GM12878 (cell line): ENCODE data around the gene PFKM. TPM values are rescaled to one million over a fixed set of nuclear protein-coding genes. Genes with fewer than 3 reads are reported as not detected.

ENCODE experiments used
- ATAC-seq: fragments of 200-7000 bp; cut with Tn5 transposase; 3 replicates; pipeline ENCODE4 v1.9.1; 2020; ENCODE audit warnings: mild to moderate bottlenecking, moderate library complexity
- BruUV-seq: library from RNA; stranded (reverse); fragments of 400-500 nt; replicated peaks from 2 replicates; lab custom pipeline; 2021; lab: Mats Ljungman, UMichigan
- CTCF ChIA-PET: fragments of 300-600 bp; sonication (Branson Sonifier 250); formaldehyde crosslinking; extraction: SDS; loops from one replicate; lab custom pipeline; 2021; ENCODE audit warnings: inconsistent platforms; lab: Yijun Ruan, JAX
- POLR2A ChIA-PET: fragments of 350-600 bp; formaldehyde crosslinking; extraction: SDS; loops from one replicate; lab custom pipeline; 2021; ENCODE audit warnings: inconsistent platforms; lab: Charles Lee
- RAD21 ChIA-PET: fragments of 300-600 bp; sonication (Branson Sonifier 250); formaldehyde crosslinking; loops from one replicate; lab custom pipeline; 2023; ENCODE audit warnings: antibody characterized with exemption; ENCODE audit not compliant: unreplicated experiment; lab: Charles Lee
- SMC1A ChIA-PET: fragments of 300-600 bp; sonication (Branson Sonifier 250); formaldehyde crosslinking; loops from one replicate; lab custom pipeline; 2023; ENCODE audit not compliant: unreplicated experiment, uncharacterized antibody; lab: Charles Lee
- DNase-seq: peaks from one replicate; pipeline ENCODE4 v3.0.0-alpha.2; 2011; ENCODE audit warnings: low read depth, low spot score
- FAIRE-seq: peaks from 3 replicates; lab custom pipeline; 2011; peaks lifted over from hg19 to GRCh38; lab: Jason Lieb, UNC
- H2AFZ ChIP-seq: 2 replicates; pipeline ENCODE4 v1.6.0; 2011; ENCODE audit warnings: low read depth, low read length, control low read depth; ENCODE audit not compliant: control insufficient read depth
- H3K27ac ChIP-seq: 2 replicates; pipeline ENCODE4 v1.5.1; 2011; ENCODE audit warnings: control low read depth; ENCODE audit not compliant: control insufficient read depth, insufficient read depth
- H3K27me3 ChIP-seq, 2 experiments: replicated peaks in 1 of 2; 2 replicates each; pipeline versions ENCODE4 v1.6.0 to v1.6.1; 2011; ENCODE audit warnings: low read length in 1 of 2; ENCODE audit not compliant: control insufficient read depth in 2 of 2, insufficient read depth in 2 of 2
- H3K36me3 ChIP-seq, 2 experiments: 2 replicates each; pipeline ENCODE4 v1.5.1; 2011; ENCODE audit warnings: low read length in 1 of 2; ENCODE audit not compliant: control insufficient read depth in 2 of 2, insufficient read depth in 2 of 2
- H3K4me1 ChIP-seq: 2 replicates; pipeline ENCODE4 v1.6.1; 2011; ENCODE audit warnings: mild to moderate bottlenecking, low read length, moderate library complexity, mixed read lengths; ENCODE audit not compliant: control insufficient read depth, insufficient read depth
- H3K4me2 ChIP-seq: 2 replicates; pipeline ENCODE4 v1.6.0; 2011; ENCODE audit warnings: control low read depth; ENCODE audit not compliant: control insufficient read depth, insufficient read depth
- H3K4me3 ChIP-seq: fragments of 200-600 bp; sonication (generic); 2 replicates; pipeline ENCODE4 v1.5.1; 2016
- H3K79me2 ChIP-seq: 2 replicates; pipeline ENCODE4 v1.6.0; 2011; ENCODE audit warnings: low read length; ENCODE audit not compliant: control insufficient read depth, insufficient read depth
- H3K9ac ChIP-seq: 2 replicates; pipeline ENCODE4 v1.8.0; 2011; ENCODE audit warnings: low read length, control low read depth, mixed read lengths; ENCODE audit not compliant: control insufficient read depth, insufficient read depth
- H3K9me3 ChIP-seq: replicated peaks from 3 replicates; pipeline ENCODE4 v1.5.1; 2011; ENCODE audit warnings: mild to moderate bottlenecking, low read length; ENCODE audit not compliant: control insufficient read depth, insufficient read depth
- H4K20me1 ChIP-seq: 2 replicates; pipeline ENCODE4 v1.6.0; 2011; ENCODE audit not compliant: control insufficient read depth, insufficient read depth
- WGBS: methylation state at CpG from one replicate; pipeline ENCODE4 v1.1.6; 2016; ENCODE audit warnings: low lambda C conversion rate; ENCODE audit not compliant: insufficient replicate concordance, insufficient coverage; ENCODE audit errors: missing lambda C conversion rate; 5-methylcytosine and 5-hydroxymethylcytosine counted together
- in situ Hi-C: fragments of 300-500 bp; cut with MboI; formaldehyde crosslinking; loops from 9 replicates; pipeline ENCODE4 v1.14.3; 2018; ENCODE audit warnings: mixed read lengths
- intact Hi-C: fragments of 100-400 bp; cut with micrococcal nuclease; formaldehyde crosslinking; loops from one replicate; pipeline ENCODE4 v1.14.2; 2022; ENCODE audit not compliant: unreplicated experiment
- polyA plus RNA-seq, 11 experiments: library from polyadenylated mRNA; depleted of rRNA in 4 of 11; unstranded in 6 of 11; stranded (reverse) in 5 of 11; fragments of >200 nt; fragmentation: Nextera tagmentation in 4 of 11; fragmentation: Illumina TruSeq in 1 of 11; extraction: Ambion mirVana in 4 of 11; extraction: Trizol in 1 of 11; gene quantifications; 1 replicate in 1 of 11; 2 replicates in 10 of 11; pipeline versions ENCODE4 v1.2.1 to v1.2.3, GENCODE V29; 2011 to 2016; ENCODE audit warnings: inconsistent platforms in 2 of 11, missing spikeins in 2 of 11, low read depth in 1 of 11
- total RNA-seq, 4 experiments: library from RNA; depleted of rRNA in 3 of 4; stranded (reverse); fragments of >200 nt in 3 of 4; fragmentation: Illumina TruSeq in 1 of 4; extraction: Trizol in 1 of 4; gene quantifications; 2 replicates each; pipeline versions ENCODE4 v1.2.1 to v1.2.3, GENCODE V29; 2013 to 2021
- TF ChIP-seq, protein P1 (sequence below): IDR thresholded peaks from 2 replicates; pipeline ENCODE4 v1.6.1; 2012; ENCODE audit warnings: improper control_type of control experiment, low read depth, low read length; ENCODE audit not compliant: insufficient replicate concordance
- TF ChIP-seq, protein P2 (sequence below): fragments of 150-350 bp; IDR thresholded peaks from 2 replicates; pipeline ENCODE4 v1.6.1; 2016; ENCODE audit warnings: low read depth, low read length

Gene PFKM
- total and polyA plus RNA-seq, 10 of the 15 experiments (the other 5 are each of a cell fraction or from before 2014, with no cell fraction given), result 27.6 to 80.0 (median 55.8) TPM

DNA sequence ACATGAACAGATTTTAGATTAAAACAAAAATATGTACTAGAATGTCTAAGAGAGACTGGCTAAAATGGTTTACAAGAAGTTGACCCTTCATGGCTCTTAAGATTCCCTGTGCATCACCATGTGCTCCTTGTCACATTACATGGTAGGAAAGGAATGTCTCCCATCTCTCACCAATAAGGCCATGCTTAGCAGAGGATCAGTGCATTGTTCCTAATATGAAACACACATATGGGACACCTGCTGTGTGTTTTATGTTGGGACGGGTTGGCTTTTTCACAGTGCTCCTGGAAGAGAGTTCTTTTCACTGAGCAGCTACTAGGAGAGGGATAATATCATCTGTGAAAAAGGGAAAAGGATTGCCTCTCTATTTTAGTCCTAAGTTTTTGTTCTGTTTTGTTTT is 9.6 kb downstream of the PFKM start:
- FAIRE-seq (no peak), DNase-seq (no peak), ATAC-seq (no peak)
- Histone ChIP-seq H3K4me3 (no peak overlapping the region), H4K20me1 (no peaks in the 10 kb centered on the region), H3K4me1 (no peaks in the 10 kb centered on the region), H3K27ac (no peak overlapping the region), H3K9me3 (no peaks in the 10 kb centered on the region), H2AFZ (no peak overlapping the region), H3K9ac (no peak overlapping the region), H3K4me2 (no peak overlapping the region), H3K27me3 (no peaks in the 10 kb centered on the region), H3K79me2 (no peaks in the 10 kb centered on the region; the same call in 1 of the 2 replicates), H3K36me3 (peaks cover 13 to 43% of the 10 kb centered on the region in 2 experiments)
- ChIA-PET CTCF (no interaction called here), POLR2A (interaction anchor here (1.0 kb wide), 1 partner anchor 24 kb away, joined by 3 read pairs; no protein-coding TSS in a partner anchor), RAD21 (interaction anchor here (0.7 kb wide), 1 partner anchor 136 kb away, joined by 3 read pairs; no protein-coding TSS in a partner anchor), SMC1A (interaction anchor here (0.7 kb wide), 1 partner anchor 24 kb away, joined by 4 read pairs; no protein-coding TSS in a partner anchor)
- in situ Hi-C loops, result no loop called here
- 94% methylated on average over 1 of the region's 1 CpG for WGBS
- no TSS peak for BruUV-seq
- TF ChIP-seq, protein P1, sequence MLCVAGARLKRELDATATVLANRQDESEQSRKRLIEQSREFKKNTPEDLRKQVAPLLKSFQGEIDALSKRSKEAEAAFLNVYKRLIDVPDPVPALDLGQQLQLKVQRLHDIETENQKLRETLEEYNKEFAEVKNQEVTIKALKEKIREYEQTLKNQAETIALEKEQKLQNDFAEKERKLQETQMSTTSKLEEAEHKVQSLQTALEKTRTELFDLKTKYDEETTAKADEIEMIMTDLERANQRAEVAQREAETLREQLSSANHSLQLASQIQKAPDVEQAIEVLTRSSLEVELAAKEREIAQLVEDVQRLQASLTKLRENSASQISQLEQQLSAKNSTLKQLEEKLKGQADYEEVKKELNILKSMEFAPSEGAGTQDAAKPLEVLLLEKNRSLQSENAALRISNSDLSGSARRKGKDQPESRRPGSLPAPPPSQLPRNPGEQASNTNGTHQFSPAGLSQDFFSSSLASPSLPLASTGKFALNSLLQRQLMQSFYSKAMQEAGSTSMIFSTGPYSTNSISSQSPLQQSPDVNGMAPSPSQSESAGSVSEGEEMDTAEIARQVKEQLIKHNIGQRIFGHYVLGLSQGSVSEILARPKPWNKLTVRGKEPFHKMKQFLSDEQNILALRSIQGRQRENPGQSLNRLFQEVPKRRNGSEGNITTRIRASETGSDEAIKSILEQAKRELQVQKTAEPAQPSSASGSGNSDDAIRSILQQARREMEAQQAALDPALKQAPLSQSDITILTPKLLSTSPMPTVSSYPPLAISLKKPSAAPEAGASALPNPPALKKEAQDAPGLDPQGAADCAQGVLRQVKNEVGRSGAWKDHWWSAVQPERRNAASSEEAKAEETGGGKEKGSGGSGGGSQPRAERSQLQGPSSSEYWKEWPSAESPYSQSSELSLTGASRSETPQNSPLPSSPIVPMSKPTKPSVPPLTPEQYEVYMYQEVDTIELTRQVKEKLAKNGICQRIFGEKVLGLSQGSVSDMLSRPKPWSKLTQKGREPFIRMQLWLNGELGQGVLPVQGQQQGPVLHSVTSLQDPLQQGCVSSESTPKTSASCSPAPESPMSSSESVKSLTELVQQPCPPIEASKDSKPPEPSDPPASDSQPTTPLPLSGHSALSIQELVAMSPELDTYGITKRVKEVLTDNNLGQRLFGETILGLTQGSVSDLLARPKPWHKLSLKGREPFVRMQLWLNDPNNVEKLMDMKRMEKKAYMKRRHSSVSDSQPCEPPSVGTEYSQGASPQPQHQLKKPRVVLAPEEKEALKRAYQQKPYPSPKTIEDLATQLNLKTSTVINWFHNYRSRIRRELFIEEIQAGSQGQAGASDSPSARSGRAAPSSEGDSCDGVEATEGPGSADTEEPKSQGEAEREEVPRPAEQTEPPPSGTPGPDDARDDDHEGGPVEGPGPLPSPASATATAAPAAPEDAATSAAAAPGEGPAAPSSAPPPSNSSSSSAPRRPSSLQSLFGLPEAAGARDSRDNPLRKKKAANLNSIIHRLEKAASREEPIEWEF, result no peak
- TF ChIP-seq, protein P2, sequence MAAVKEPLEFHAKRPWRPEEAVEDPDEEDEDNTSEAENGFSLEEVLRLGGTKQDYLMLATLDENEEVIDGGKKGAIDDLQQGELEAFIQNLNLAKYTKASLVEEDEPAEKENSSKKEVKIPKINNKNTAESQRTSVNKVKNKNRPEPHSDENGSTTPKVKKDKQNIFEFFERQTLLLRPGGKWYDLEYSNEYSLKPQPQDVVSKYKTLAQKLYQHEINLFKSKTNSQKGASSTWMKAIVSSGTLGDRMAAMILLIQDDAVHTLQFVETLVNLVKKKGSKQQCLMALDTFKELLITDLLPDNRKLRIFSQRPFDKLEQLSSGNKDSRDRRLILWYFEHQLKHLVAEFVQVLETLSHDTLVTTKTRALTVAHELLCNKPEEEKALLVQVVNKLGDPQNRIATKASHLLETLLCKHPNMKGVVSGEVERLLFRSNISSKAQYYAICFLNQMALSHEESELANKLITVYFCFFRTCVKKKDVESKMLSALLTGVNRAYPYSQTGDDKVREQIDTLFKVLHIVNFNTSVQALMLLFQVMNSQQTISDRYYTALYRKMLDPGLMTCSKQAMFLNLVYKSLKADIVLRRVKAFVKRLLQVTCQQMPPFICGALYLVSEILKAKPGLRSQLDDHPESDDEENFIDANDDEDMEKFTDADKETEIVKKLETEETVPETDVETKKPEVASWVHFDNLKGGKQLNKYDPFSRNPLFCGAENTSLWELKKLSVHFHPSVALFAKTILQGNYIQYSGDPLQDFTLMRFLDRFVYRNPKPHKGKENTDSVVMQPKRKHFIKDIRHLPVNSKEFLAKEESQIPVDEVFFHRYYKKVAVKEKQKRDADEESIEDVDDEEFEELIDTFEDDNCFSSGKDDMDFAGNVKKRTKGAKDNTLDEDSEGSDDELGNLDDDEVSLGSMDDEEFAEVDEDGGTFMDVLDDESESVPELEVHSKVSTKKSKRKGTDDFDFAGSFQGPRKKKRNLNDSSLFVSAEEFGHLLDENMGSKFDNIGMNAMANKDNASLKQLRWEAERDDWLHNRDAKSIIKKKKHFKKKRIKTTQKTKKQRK, result no peak
- intact Hi-C loops, result no loop called here
